Suprapubic skin (tissue), 4 donors: ENCODE measurements around the gene THG1L.
"Not testable (repeated sequence)": the region's sequence is repeated elsewhere in the genome, so short reads cannot be mapped to it uniquely, and the experiment has no call there.

ENCODE experiments used
- EP300 ChIP-seq: sonication (generic); formaldehyde crosslinking; IDR thresholded peaks from one replicate; pipeline ENCODE4 v1.6.1; 2017; ENCODE audit warnings: antibody characterized with exemption
- POLR2A ChIP-seq, 2 donors: fragments of 450-650 bp; IDR thresholded peaks; one replicate each; pipeline ENCODE4 v1.6.1; 2017; ENCODE audit warnings: antibody characterized with exemption in 2 of 2, mild to moderate bottlenecking in 2 of 2, moderate library complexity in 2 of 2
- POLR2AphosphoS5 ChIP-seq, 3 donors: sonication (generic); formaldehyde crosslinking; IDR thresholded peaks; one replicate each; pipeline ENCODE4 v1.6.1; 2017; ENCODE audit warnings: antibody characterized with exemption in 3 of 3
- TF ChIP-seq, protein P1 (sequence below), 2 donors: fragments of 200-600 bp in 1 of 2; fragments of 450-650 bp in 1 of 2; sonication (generic) in 1 of 2; IDR thresholded peaks; one replicate each; pipeline ENCODE4 v1.5.1; 2016 to 2019; ENCODE audit warnings: antibody characterized with exemption in 2 of 2, mild to moderate bottlenecking in 1 of 2, moderate library complexity in 1 of 2

DNA sequence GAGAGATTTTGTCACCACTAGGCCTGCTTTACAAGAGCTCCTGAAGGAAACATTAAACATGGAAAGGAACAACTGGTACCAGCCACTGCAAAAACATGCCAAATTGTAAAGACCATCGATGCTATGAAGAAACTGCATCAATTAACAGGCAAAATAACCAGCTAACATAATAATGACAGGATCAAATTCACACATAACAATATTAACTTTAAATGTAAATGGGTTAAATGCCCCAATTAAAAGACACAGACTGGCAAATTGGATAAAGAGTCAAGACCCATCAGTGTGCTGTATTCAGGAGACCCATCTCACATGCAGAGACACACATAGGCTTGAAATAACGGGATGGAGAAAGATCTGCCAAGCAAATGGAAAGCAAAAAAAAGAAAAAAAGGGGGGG lies 8.3 kb upstream of the THG1L start:
- TF ChIP-seq, protein P1, sequence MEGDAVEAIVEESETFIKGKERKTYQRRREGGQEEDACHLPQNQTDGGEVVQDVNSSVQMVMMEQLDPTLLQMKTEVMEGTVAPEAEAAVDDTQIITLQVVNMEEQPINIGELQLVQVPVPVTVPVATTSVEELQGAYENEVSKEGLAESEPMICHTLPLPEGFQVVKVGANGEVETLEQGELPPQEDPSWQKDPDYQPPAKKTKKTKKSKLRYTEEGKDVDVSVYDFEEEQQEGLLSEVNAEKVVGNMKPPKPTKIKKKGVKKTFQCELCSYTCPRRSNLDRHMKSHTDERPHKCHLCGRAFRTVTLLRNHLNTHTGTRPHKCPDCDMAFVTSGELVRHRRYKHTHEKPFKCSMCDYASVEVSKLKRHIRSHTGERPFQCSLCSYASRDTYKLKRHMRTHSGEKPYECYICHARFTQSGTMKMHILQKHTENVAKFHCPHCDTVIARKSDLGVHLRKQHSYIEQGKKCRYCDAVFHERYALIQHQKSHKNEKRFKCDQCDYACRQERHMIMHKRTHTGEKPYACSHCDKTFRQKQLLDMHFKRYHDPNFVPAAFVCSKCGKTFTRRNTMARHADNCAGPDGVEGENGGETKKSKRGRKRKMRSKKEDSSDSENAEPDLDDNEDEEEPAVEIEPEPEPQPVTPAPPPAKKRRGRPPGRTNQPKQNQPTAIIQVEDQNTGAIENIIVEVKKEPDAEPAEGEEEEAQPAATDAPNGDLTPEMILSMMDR (IDR thresholded peaks at IDR 0.05) = not testable (repeated sequence)
- TF ChIP-seq EP300; POLR2A (IDR thresholded peaks at IDR 0.05); POLR2AphosphoS5 (IDR thresholded peaks at IDR 0.05): not testable (repeated sequence)
